Endothelial cell of umbilical vein (primary cell): Measurements from ENCODE around the gene ADCY5.

Source experiments
- CTCF ChIP-seq, 2 donors: IDR thresholded peaks; 1 replicate in 1 of 2; 2 replicates in 1 of 2; pipeline ENCODE4 v1.5.1; 2011; ENCODE audit warnings: low read length in 2 of 2, mild to moderate bottlenecking in 2 of 2, moderate library complexity in 2 of 2, control low read depth in 1 of 2, inconsistent platforms in 1 of 2, low read depth in 1 of 2; ENCODE audit not compliant: insufficient read depth in 1 of 2; ENCODE audit errors: extremely low read depth in 1 of 2
- EZH2 ChIP-seq: IDR thresholded peaks from 2 replicates; pipeline ENCODE4 v1.6.1; 2012; ENCODE audit warnings: borderline replicate concordance, low read depth, mild to moderate bottlenecking, moderate library complexity, low read length, inconsistent platforms; ENCODE audit not compliant: severe bottlenecking
- GATA2 ChIP-seq: IDR thresholded peaks from 2 replicates; pipeline ENCODE4 v1.7.0; 2011; ENCODE audit warnings: low read depth, mild to moderate bottlenecking, moderate library complexity, mixed read lengths, low read length; ENCODE audit not compliant: insufficient read length, insufficient read depth
- JUN ChIP-seq: IDR thresholded peaks from 2 replicates; pipeline ENCODE4 v1.6.1; 2011; ENCODE audit warnings: borderline replicate concordance, low read depth; ENCODE audit not compliant: insufficient read length, insufficient read depth
- MAX ChIP-seq: IDR thresholded peaks from 2 replicates; pipeline ENCODE4 v1.6.1; 2011; ENCODE audit not compliant: insufficient read depth, insufficient read length
- MYC ChIP-seq: IDR thresholded peaks from one replicate; pipeline ENCODE4 v1.6.1; 2011; ENCODE audit warnings: mild to moderate bottlenecking, low read depth, low read length
- POLR2A ChIP-seq: IDR thresholded peaks from 2 replicates; pipeline ENCODE4 v1.6.1; 2012; ENCODE audit warnings: low read depth, mild to moderate bottlenecking, control low read depth, low read length
- POLR2AphosphoS5 ChIP-seq: IDR thresholded peaks from 2 replicates; pipeline ENCODE4 v1.6.1; 2012; ENCODE audit warnings: low read depth, mild to moderate bottlenecking, control low read depth, low read length, moderate library complexity; ENCODE audit not compliant: insufficient read depth

- no peak for TF ChIP-seq POLR2A
- no peak for TF ChIP-seq CTCF (IDR thresholded peaks at IDR 0.05; ENCODE audit: extremely low read depth in 1 of 2, insufficient read depth in 1 of 2, low read depth in 1 of 2, low read length in 2 of 2)
- no peak for TF ChIP-seq POLR2AphosphoS5
- no peak for TF ChIP-seq EZH2
- TF ChIP-seq MAX = no peak
- TF ChIP-seq MYC = no peak
- TF ChIP-seq JUN = no peak
- TF ChIP-seq GATA2 = no peak
Observed at GRCh38 chr3:123457841-123458240, 9.0 kb upstream of the ADCY5 start.
